Progenitor cell of endocrine pancreas (in vitro differentiated cells): Measurements from ENCODE around the gene TMEM158. TPM values are rescaled to one million over a fixed set of nuclear protein-coding genes. Genes with fewer than 3 reads are reported as not detected.

Experiments
- DNase-seq: peaks from one replicate; pipeline ENCODE4 v3.0.0; 2021; ENCODE audit warnings: low spot score; ENCODE audit not compliant: unreplicated experiment
- H3K27ac Mint-ChIP-seq: 2 replicates; pipeline ENCODE4 v1.8.0; 2021; ENCODE audit warnings: mild to moderate bottlenecking, moderate library complexity, mixed read lengths
- H3K27me3 Mint-ChIP-seq: 2 replicates; pipeline ENCODE4 v1.8.0; 2021; ENCODE audit warnings: mixed read lengths
- H3K36me3 Mint-ChIP-seq: 2 replicates; pipeline ENCODE4 v1.8.0; 2022; ENCODE audit warnings: mixed read lengths; ENCODE audit not compliant: insufficient read depth
- H3K4me1 Mint-ChIP-seq: 2 replicates; pipeline ENCODE4 v1.8.0; 2021; ENCODE audit warnings: low read depth, mixed read lengths
- H3K4me3 Mint-ChIP-seq: 2 replicates; pipeline ENCODE4 v1.8.0; 2021; ENCODE audit warnings: low read depth, mild to moderate bottlenecking, moderate library complexity, mixed read lengths
- H3K9me3 Mint-ChIP-seq: 2 replicates; pipeline ENCODE4 v1.8.0; 2021; ENCODE audit warnings: low read depth, mixed read lengths
- total RNA-seq: library from RNA; stranded (reverse); gene quantifications from 2 replicates; pipeline ENCODE4 v1.2.1, GENCODE V29; 2021
- TF ChIP-seq, protein P1 (sequence below): fragments of 200-600 bp; sonication (generic); IDR thresholded peaks from one replicate; pipeline ENCODE4 v1.5.0; 2021; ENCODE audit warnings: antibody characterized with exemption, mild to moderate bottlenecking; ENCODE audit not compliant: unreplicated experiment

TMEM158 gene
- total RNA-seq, 1 donor from 2014 or later = 4.9 TPM

DNA sequence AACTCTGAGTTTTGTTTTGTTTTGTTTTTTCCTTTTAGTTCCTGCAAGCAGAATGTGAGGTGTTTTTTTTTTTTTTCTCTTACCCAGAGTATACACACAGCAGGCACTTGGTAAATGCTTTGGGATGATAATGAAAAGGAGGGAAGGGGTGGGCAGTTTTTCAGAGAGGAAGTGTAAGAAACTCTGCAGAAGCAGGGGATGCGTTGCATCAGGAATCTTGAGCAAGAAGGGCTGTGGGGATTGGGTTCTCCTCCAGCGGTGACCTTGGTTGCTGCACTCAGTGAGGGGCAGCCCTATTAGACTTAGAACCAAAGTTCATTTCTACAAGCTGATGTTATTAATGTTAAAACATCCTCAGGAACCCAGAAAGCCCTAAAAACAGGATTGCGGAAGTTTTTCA, 32.2 kb upstream of the TMEM158 start:
- no peak overlapping the region for H3K27ac Mint-ChIP-seq
- no peak for DNase-seq
- no peaks in the 10 kb centered on the region for H3K36me3 Mint-ChIP-seq
- H3K4me3 Mint-ChIP-seq = no peak overlapping the region
- TF ChIP-seq, protein P1, sequence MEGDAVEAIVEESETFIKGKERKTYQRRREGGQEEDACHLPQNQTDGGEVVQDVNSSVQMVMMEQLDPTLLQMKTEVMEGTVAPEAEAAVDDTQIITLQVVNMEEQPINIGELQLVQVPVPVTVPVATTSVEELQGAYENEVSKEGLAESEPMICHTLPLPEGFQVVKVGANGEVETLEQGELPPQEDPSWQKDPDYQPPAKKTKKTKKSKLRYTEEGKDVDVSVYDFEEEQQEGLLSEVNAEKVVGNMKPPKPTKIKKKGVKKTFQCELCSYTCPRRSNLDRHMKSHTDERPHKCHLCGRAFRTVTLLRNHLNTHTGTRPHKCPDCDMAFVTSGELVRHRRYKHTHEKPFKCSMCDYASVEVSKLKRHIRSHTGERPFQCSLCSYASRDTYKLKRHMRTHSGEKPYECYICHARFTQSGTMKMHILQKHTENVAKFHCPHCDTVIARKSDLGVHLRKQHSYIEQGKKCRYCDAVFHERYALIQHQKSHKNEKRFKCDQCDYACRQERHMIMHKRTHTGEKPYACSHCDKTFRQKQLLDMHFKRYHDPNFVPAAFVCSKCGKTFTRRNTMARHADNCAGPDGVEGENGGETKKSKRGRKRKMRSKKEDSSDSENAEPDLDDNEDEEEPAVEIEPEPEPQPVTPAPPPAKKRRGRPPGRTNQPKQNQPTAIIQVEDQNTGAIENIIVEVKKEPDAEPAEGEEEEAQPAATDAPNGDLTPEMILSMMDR = no peak
- no peaks in the 10 kb centered on the region for H3K4me1 Mint-ChIP-seq
- peaks cover 22% of the 10 kb centered on the region for H3K27me3 Mint-ChIP-seq
- no peaks in the 10 kb centered on the region for H3K9me3 Mint-ChIP-seq

DNA sequence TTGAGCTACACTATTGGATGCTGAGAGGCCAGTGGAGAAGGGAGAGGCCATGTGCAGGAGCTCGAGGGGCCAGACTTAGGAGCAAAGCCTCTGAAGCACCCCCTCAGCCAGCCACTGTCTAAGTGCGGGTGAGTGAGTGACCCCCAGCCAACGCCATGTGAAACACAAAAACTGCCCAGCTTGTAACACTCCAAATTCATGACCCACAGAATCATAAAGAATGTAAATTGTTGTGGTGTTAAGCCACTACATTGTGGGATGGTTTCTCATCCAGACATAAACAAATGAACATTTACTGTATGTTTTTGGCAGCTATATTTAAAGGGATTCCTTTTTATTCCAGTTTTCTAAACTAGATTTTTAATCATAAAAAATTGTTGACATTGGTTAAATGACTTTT, 27.2 kb upstream of the TMEM158 start:
- TF ChIP-seq, protein P1 = no peak
- Mint-ChIP-seq H3K4me1 (no peaks in the 10 kb centered on the region), H3K4me3 (no peak overlapping the region), H3K27me3 (peaks cover 25% of the 10 kb centered on the region), H3K27ac (no peak overlapping the region), H3K9me3 (no peaks in the 10 kb centered on the region), H3K36me3 (no peaks in the 10 kb centered on the region)
- DNase-seq = no peak

DNA sequence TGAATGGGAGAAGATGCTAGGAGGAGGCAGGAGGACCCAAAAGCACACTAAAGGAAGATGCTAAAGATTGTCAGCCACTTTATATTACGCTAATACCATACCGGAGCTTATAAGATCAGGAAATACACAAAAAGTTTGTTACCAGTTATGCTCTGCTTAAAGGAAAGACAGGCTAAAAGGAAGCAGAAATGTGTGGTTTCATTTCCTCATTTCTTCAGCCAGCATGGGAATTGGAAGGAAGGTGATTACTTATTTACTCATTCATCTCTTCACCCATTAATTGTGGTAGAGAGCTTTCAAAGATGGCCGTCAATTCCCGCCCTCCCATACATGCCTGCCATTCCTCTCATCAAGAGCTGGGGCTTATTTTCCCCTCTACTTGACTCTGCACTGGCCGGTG, 26.7 kb upstream of the TMEM158 start:
- DNase-seq = no peak
- no peaks in the 10 kb centered on the region for H3K9me3 Mint-ChIP-seq
- H3K4me3 Mint-ChIP-seq = no peak overlapping the region
- TF ChIP-seq, protein P1 = no peak
- H3K36me3 Mint-ChIP-seq = no peaks in the 10 kb centered on the region
- H3K4me1 Mint-ChIP-seq = no peaks in the 10 kb centered on the region
- peaks cover 21% of the 10 kb centered on the region for H3K27me3 Mint-ChIP-seq
- no peak overlapping the region for H3K27ac Mint-ChIP-seq

DNA sequence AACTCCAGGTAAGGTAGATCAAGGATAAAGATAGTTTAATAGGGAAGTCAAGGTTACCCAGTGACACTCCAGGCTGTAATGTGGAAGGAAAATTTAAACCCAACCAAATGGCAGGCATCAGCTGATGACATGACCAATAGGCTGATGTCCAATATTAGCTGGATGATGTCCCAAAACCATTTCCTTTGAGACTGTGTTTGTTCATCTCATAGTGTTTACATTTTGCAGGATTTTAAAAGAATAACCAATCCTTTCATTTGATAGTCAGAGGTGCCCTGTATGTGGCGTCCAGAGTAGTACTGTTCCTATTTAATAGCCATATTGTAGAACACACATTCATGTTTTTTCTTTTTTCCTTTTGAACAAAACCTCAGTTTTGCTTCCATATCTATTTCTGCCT, 23.3 kb upstream of the TMEM158 start:
- Mint-ChIP-seq H3K27me3 (peaks cover 33% of the 10 kb centered on the region), H3K4me3 (no peak overlapping the region), H3K36me3 (no peaks in the 10 kb centered on the region), H3K27ac (no peak overlapping the region), H3K9me3 (no peaks in the 10 kb centered on the region), H3K4me1 (no peaks in the 10 kb centered on the region)
- TF ChIP-seq, protein P1 = no peak
- DNase-seq = no peak

DNA sequence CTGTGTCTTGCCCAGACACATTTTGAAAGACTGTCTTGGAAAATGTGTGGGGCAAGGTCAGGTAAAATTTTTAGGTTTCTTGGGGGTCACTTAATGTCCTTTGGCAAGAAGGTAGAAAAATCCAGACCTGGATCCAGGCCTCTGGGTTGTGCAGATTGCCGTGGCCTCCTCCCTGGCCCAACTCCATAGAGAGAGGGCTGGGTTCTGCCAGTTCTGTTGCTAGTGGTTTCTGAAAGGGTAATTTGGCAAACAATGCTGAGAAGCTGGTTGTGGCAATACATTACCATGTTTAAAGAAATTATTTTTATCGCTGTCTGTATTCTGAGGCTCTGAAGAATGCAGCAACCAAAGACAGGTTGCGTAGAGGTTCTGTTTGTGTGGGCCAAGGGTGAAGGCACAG, 20.2 kb upstream of the TMEM158 start:
- H3K4me1 Mint-ChIP-seq = no peaks in the 10 kb centered on the region
- no peak overlapping the region for H3K27ac Mint-ChIP-seq
- H3K36me3 Mint-ChIP-seq = no peaks in the 10 kb centered on the region
- no peak overlapping the region for H3K4me3 Mint-ChIP-seq
- peaks cover 50% of the 10 kb centered on the region for H3K27me3 Mint-ChIP-seq
- DNase-seq = no peak
- H3K9me3 Mint-ChIP-seq = no peaks in the 10 kb centered on the region
- TF ChIP-seq, protein P1 = no peak

DNA sequence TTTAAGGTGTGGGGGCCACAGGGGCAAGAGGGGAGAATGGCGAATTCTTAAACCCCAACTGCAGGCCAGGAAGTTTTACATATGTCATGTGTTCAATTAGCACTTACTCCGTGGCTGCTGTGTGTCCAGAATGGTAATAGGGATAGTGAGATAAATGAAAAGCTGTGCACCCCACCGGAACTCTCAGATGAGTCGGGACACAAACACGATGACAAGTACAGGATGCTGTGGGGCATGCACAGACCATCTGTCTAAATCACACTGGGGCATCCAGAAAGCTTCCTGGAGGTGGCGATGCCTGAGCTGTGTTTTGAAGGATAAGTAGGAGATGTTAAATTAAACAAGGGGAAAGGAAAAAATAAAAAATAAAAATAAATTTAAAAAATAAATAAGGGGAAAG, 18.3 kb upstream of the TMEM158 start:
- Mint-ChIP-seq H3K4me3 (no peak overlapping the region), H3K27ac (no peak overlapping the region), H3K36me3 (no peaks in the 10 kb centered on the region), H3K9me3 (no peaks in the 10 kb centered on the region), H3K27me3 (peaks cover 50% of the 10 kb centered on the region), H3K4me1 (no peaks in the 10 kb centered on the region)
- no peak for DNase-seq
- TF ChIP-seq, protein P1 = no peak
